Neural cell (in vitro differentiated cells): ENCODE measurements around the gene PACSIN2. TPM values are rescaled to one million over a fixed set of nuclear protein-coding genes. Genes with fewer than 3 reads are reported as not detected.

Experiments used
- H2AFZ ChIP-seq: fragments of 200-600, 300-800 bp; sonication (generic), shearing (Covaris generic); 2 replicates; pipeline ENCODE4 v1.6.0; 2014; ENCODE audit warnings: low read depth, mild to moderate bottlenecking, antibody characterized with exemption, low read length, moderate library complexity
- H3F3A ChIP-seq: fragments of 200-600 bp; shearing (Covaris generic); 2 replicates; pipeline ENCODE4 v1.6.1; 2016; ENCODE audit warnings: mild to moderate bottlenecking, moderate library complexity, mixed read lengths, antibody characterized with exemption, low read length; ENCODE audit not compliant: insufficient read depth, poor library complexity, severe bottlenecking
- H3K27ac ChIP-seq: fragments of 200-600, 300-800 bp; sonication (generic), shearing (Covaris generic); 2 replicates; pipeline ENCODE4 v1.5.1; 2014; ENCODE audit warnings: mild to moderate bottlenecking, low read length, moderate library complexity
- H3K27me3 ChIP-seq: fragments of 300-800, 200-600 bp; sonication (generic), shearing (Covaris generic); 2 replicates; pipeline ENCODE4 v1.6.0; 2014; ENCODE audit warnings: mild to moderate bottlenecking, low read depth, low read length, moderate library complexity; ENCODE audit not compliant: insufficient read depth
- H3K36me3 ChIP-seq: fragments of 300-800, 200-600 bp; sonication (generic), shearing (Covaris generic); 2 replicates; pipeline ENCODE4 v1.5.1; 2014; ENCODE audit warnings: mild to moderate bottlenecking, antibody characterized with exemption, low read length, moderate library complexity; ENCODE audit not compliant: insufficient read depth
- H3K4me2 ChIP-seq: fragments of 300-800, 200-600 bp; sonication (generic), shearing (Covaris generic); 2 replicates; pipeline ENCODE4 v1.6.0; 2014; ENCODE audit warnings: mild to moderate bottlenecking, low read length
- H3K4me3 ChIP-seq: fragments of 300-800, 200-600 bp; sonication (generic), shearing (Covaris generic); 2 replicates; pipeline ENCODE4 v1.5.1; 2014; ENCODE audit warnings: mild to moderate bottlenecking, low read length, moderate library complexity
- H3K79me2 ChIP-seq: fragments of 200-600 bp; shearing (Covaris generic); replicated peaks from 2 replicates; pipeline ENCODE4 v1.6.0; 2014; ENCODE audit warnings: mild to moderate bottlenecking, low read length, moderate library complexity; ENCODE audit not compliant: insufficient read depth
- H3K9ac ChIP-seq: fragments of 300-800, 200-600 bp; sonication (generic), shearing (Covaris generic); 2 replicates; pipeline ENCODE4 v1.6.1; 2016; ENCODE audit warnings: mild to moderate bottlenecking, low read length, mixed read lengths
- H3K9me2 ChIP-seq: fragments of 200-600 bp; shearing (Covaris generic); 2 replicates; pipeline ENCODE4 v1.6.1; 2016; ENCODE audit warnings: mild to moderate bottlenecking, low read length, mixed read lengths; ENCODE audit not compliant: insufficient read depth
- H3K9me3 ChIP-seq: fragments of 200-600, 300-800 bp; sonication (generic), shearing (Covaris generic); 2 replicates; pipeline ENCODE4 v1.6.1; 2016; ENCODE audit warnings: mild to moderate bottlenecking, mixed run types, low read length, moderate library complexity, mixed read lengths
- H4K20me1 ChIP-seq: fragments of 200-600 bp; shearing (Covaris generic); 2 replicates; pipeline ENCODE4 v1.6.1; 2016; ENCODE audit warnings: mild to moderate bottlenecking, mixed run types; ENCODE audit not compliant: insufficient read depth
- CTCF ChIP-seq: fragments of 450-650 bp; IDR thresholded peaks from 2 replicates; pipeline ENCODE4 v1.5.1; 2014; ENCODE audit warnings: antibody characterized with exemption, mild to moderate bottlenecking, moderate library complexity; ENCODE audit not compliant: poor library complexity, severe bottlenecking
- EP300 ChIP-seq: fragments of 450-650 bp; conservative IDR thresholded peaks from 2 replicates; pipeline ENCODE4 v1.6.1; 2014; ENCODE audit warnings: antibody characterized with exemption, mild to moderate bottlenecking, moderate library complexity; ENCODE audit not compliant: poor library complexity, severe bottlenecking
- EZH2 ChIP-seq: fragments of 200-600, 300-800 bp; shearing (Covaris generic), sonication (generic); IDR thresholded peaks from 2 replicates; pipeline ENCODE4 v1.6.1; 2014; ENCODE audit warnings: antibody characterized with exemption, low read length, borderline replicate concordance, mild to moderate bottlenecking; ENCODE audit not compliant: insufficient read depth, poor library complexity, severe bottlenecking
- MXI1 ChIP-seq: fragments of 450-650 bp; conservative IDR thresholded peaks from 2 replicates; pipeline ENCODE4 v1.6.1; 2014; ENCODE audit warnings: antibody characterized with exemption, mild to moderate bottlenecking; ENCODE audit not compliant: poor library complexity, severe bottlenecking
- POLR2AphosphoS5 ChIP-seq: IDR thresholded peaks from 2 replicates; pipeline ENCODE4 v1.6.1; 2012
- RAD21 ChIP-seq: fragments of 450-650 bp; conservative IDR thresholded peaks from 2 replicates; pipeline ENCODE4 v1.6.1; 2014; ENCODE audit warnings: antibody characterized with exemption, mild to moderate bottlenecking, moderate library complexity
- REST ChIP-seq: IDR thresholded peaks from 2 replicates; pipeline ENCODE4 v1.6.1; 2012; ENCODE audit warnings: borderline replicate concordance
- SMC3 ChIP-seq: fragments of 450-650 bp; conservative IDR thresholded peaks from 2 replicates; pipeline ENCODE4 v1.6.1; 2014; ENCODE audit warnings: antibody characterized with exemption, mild to moderate bottlenecking, moderate library complexity; ENCODE audit not compliant: poor library complexity
- TAF1 ChIP-seq: IDR thresholded peaks from 2 replicates; pipeline ENCODE4 v1.6.1; 2012; ENCODE audit warnings: low read depth
- polyA plus RNA-seq: library from polyadenylated mRNA; depleted of rRNA; stranded (reverse); fragments of >200 nt; gene quantifications from 2 replicates; pipeline ENCODE4 v1.2.3, GENCODE V29; 2014

Gene PACSIN2
- polyA plus RNA-seq, 1 donor from 2014 or later = 47.2 TPM

GRCh38 chr22:43042101-43042780 is 27.3 kb upstream of the PACSIN2 start:
- TF ChIP-seq EP300 (no peak), TAF1 (no peak), REST (no peak), RAD21 (no peak), EZH2 (no peak), CTCF (no peak), SMC3 (no peak), POLR2AphosphoS5 (no peak), MXI1 (no peak)
- Histone ChIP-seq H3K27ac (no peak overlapping the region), H3K36me3 (no peaks in the 10 kb centered on the region), H3K4me3 (no peak overlapping the region), H2AFZ (no peak overlapping the region), H3K9me2 (no peaks in the 10 kb centered on the region), H3K27me3 (no peaks in the 10 kb centered on the region), H3F3A (no peaks in the 10 kb centered on the region), H3K9me3 (no peaks in the 10 kb centered on the region), H3K79me2 (no peaks in the 10 kb centered on the region), H3K9ac (no peak overlapping the region), H4K20me1 (no peaks in the 10 kb centered on the region), H3K4me2 (no peak overlapping the region)

- Histone ChIP-seq H3K36me3 (no peaks in the 10 kb centered on the region), H3K9me3 (no peaks in the 10 kb centered on the region), H3K9ac (no peak overlapping the region), H3K9me2 (no peaks in the 10 kb centered on the region), H3K27ac (no peak overlapping the region), H2AFZ (no peak overlapping the region), H3K27me3 (no peaks in the 10 kb centered on the region), H4K20me1 (no peaks in the 10 kb centered on the region), H3K4me2 (no peak overlapping the region), H3K4me3 (no peak overlapping the region), H3K79me2 (no peaks in the 10 kb centered on the region), H3F3A (no peaks in the 10 kb centered on the region)
- TF ChIP-seq MXI1 = no peak
- TF ChIP-seq CTCF = no peak
- TF ChIP-seq RAD21 = no peak
- TF ChIP-seq SMC3 = no peak
- no peak for TF ChIP-seq TAF1
- TF ChIP-seq EP300 = no peak
- no peak for TF ChIP-seq POLR2AphosphoS5
- TF ChIP-seq REST = no peak
- TF ChIP-seq EZH2 = no peak
Observed at GRCh38 chr22:43039800-43040199, 24.9 kb upstream of the PACSIN2 start.
